Middle frontal gyrus (tissue), 1 donor: ENCODE data around the gene KCNQ1.

ENCODE experiments used
- DNase-seq: peaks from one replicate; pipeline ENCODE4 v3.0.0-alpha.2; 2015; ENCODE audit warnings: low spot score; ENCODE audit errors: extremely low spot score

The KCNQ1 gene

GRCh38 chr11:2644844-2645778 lies 200.3 kb downstream of the KCNQ1 start:
- DNase-seq: no peak

DNA sequence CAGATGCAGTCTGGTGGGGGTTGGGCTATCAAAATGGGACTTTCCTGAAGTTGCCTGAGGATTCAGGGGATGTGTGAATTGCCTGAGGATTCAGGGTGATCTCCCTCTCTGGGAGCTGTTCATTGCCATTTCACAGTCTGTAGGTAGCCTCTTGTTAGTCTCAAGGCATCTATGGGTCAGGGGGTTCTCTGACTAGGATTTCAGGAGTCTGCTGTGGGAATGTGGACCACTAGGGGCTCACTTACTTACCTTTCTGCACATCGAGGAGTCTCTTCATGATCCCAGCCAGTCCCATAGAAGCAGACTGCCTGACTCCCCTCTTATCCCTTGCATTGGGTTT lies 200.9 kb downstream of the KCNQ1 start:
- DNase-seq: no peak

GRCh38 chr11:2647167-2647566 lies 202.4 kb downstream of the KCNQ1 start:
- DNase-seq: no peak

GRCh38 chr11:2647953-2648352 lies 203.1 kb downstream of the KCNQ1 start:
- no peak for DNase-seq

DNA sequence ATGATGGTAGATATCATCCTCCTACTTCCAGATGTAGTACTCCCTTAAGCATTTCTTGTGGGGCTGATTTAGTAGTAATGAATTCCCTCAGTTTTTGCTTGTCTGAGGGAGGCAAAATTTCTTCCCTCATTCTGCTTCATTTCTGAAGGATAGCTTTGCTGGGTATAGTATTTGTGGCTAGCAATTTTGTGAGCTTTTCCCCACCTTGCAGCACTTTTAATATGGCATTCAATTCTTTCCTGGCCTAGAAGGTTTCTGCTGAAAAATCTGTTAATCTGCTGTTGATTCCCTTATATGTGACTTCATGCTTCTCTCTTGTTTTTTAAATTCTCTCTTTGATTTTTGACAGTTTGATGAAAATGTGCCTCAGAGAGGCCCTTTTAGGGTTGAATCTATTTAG lies 204.6 kb downstream of the KCNQ1 start:
- no peak for DNase-seq

DNA sequence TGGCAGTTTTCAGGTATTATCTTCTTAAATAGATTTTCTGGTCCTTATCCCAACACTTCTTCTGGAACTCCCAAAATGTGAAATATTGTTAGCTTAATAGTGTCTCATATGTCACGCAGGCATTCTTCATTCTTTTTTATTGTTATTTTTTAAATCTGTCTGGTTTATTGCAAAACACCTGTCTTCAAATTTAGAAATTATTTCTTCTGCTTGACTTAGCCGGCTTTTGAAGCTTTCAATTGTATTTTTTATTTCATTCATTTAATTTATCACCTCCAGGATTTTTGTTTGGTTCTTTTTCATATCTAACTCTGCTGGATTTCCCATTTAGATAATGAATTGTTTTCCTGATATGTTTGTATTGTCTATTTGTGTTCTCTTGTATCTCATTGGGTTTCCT lies 205.0 kb downstream of the KCNQ1 start:
- no peak for DNase-seq

GRCh38 chr11:2650343-2650867 lies 205.6 kb downstream of the KCNQ1 start:
- DNase-seq: no peak

DNA sequence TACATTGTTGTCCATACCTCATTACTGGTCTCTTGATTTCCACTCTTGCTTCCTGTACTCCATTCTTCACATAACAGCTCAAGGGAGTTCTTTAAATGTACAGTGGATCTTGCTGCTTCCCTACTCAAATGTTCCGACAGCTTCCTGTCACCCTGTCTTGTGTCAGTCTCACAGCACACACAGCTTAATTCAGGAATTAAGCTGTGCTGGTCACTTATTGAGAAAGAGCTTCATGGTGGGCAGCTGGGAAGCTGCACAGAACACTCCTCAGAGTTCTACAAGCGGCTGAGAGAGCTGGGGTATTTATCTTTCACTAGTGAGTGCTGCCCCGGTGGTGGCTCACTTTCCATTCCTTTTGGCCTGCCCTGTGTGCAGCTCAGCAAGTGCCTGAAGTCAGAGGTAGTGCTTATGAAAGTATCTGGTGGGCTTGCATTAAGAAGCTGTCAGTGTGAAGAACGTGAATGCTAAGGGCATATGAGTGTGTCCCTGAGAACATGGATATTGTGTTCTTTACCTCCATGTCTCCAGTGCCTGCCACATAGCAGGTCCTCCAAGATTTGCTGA lies 206.3 kb downstream of the KCNQ1 start:
- DNase-seq: no peak

GRCh38 chr11:2651826-2652271 lies 207.0 kb downstream of the KCNQ1 start:
- no peak for DNase-seq

GRCh38 chr11:2652333-2653197 lies 207.8 kb downstream of the KCNQ1 start:
- DNase-seq: no peak

DNA sequence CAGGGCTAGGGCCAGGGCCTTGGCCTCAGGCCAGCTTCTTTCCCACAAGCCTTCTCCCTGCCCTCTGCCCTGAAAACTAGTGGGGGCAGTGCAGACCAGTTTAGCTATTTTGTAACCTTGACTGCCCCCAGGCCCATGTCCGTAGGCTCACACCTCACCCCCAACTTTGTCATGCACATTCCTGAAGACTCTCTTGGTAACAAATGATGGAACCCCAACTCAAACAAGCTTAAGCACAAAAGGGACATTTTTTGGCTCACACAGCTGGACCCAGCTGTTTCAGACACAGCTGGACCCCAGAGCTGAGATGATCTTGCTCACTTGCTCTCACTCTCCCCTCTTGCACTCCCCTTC lies 208.4 kb downstream of the KCNQ1 start:
- DNase-seq: no peak

DNA sequence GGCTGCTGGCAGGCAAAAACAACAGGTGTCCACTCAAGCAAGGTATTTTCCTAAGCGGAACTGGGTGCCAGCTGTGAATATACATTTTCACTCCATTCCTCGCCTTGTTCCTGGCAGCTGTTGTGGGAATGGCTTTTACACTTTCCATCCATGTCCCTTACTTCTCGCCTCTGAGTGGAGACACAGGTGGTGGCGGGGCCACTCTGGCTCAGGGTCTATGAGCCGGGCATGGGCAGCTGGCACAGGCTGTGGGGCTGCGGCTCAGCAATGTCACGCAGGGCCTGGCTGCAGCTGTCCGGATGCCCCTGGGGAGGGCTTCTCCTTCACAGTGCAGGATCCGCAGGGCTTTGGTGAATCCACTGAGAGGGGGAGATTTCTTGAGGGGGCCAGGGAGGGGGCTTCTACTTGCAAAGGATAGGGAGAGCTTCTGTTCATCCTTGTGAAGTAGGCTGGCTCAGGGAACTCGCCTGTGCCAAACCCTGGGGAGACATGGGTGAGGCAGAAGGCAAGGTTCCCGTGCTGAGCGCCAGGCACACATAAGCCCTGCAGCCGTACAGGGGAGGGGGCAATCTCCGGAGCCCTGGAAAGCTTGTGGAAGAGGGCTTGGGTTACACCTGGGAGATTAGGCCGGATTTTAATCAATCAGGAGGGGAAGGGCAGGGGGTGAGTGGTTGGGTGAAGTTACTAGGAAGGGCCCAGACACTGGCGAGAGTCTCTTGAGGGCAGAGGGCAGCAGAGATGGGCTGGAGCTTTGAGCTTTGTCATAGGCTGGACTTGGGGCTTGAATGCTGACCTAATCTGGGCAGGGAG lies 209.3 kb downstream of the KCNQ1 start:
- DNase-seq: no peak

- no peak for DNase-seq
These were observed 210.4 kb downstream of the KCNQ1 start for GRCh38 chr11:2655016-2655719.

DNA sequence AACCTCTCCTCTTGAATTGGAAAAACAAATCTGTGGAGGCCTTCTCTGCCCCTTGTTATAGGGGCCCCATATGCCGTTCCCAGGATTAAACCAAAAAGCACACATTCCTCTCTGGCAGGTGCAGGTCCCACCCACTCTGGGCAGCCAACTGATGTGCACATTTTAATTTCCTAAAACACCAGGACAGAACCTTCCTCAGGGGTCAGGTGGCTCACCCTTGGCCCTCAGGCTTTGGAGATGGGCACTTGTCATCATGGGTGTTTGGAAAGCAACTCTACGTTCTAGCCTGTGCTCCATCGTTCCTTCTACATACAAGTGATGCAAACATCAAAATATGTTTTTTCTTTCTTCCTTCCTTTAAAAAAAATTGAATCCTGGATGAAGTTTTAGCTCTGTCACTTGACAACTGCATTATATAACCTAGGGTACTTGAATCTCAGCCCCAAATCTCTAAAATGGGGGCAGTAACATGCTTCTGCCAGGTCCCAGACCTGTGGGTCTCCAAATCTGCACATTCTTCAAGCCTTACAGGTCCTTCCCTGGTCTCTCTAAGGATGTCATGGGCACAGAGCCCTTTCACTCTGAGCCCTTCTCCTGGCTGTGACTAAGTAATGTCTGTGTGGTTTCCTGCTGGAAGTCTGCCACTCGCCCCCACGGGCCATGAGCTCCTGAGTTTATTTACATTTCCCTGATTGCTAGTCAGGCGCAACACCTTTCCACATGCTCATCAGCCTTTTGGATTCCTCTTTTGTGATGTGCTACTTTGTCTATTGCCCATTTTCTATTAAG lies 211.2 kb downstream of the KCNQ1 start:
- DNase-seq: no peak

DNA sequence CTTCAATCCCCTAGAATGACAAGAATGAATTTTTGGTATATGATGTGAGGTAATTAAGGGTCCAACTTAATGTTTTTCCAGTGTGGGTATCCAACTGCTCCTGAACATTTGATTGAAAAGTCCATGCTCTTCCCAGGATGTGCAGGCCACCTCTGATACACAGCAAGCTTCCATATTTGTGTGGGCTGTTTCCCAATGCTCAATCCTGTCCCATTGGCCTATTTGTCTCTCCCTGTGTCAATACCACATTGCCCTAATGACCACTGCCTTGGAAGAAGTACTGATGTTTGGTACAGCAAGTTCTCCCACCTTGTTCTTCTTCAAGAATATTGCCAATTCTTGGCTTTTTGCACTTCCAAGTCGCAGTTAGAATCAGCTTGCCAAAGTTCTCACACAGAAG lies 212.1 kb downstream of the KCNQ1 start:
- DNase-seq: no peak

DNA sequence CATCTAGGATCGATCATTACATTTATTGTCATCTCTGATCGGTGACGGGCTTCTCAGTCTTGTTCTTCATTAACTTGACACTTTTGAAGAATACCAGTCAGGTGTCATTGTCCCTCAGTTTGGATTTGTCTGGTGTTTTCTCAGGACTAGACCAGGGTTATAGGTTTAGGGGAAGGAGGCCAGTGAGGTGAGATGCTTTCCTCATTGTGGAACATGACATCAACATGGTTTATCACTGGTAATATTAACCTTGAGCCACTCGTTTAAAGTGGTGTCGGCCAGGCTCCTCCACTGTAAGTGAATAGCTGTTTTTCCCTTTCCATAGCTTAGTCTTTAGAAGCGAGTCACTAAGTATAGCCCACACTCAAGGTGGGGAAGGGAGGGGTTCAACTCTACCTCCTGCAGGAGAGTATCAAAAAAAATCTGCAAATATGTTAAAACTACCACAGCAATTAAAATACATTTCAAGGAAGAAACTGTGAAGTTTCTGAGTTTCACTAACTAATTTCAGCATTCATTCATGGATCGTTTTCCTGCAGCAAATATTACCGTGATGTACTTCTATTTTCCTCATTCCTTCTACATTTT lies 213.0 kb downstream of the KCNQ1 start:
- no peak for DNase-seq

DNA sequence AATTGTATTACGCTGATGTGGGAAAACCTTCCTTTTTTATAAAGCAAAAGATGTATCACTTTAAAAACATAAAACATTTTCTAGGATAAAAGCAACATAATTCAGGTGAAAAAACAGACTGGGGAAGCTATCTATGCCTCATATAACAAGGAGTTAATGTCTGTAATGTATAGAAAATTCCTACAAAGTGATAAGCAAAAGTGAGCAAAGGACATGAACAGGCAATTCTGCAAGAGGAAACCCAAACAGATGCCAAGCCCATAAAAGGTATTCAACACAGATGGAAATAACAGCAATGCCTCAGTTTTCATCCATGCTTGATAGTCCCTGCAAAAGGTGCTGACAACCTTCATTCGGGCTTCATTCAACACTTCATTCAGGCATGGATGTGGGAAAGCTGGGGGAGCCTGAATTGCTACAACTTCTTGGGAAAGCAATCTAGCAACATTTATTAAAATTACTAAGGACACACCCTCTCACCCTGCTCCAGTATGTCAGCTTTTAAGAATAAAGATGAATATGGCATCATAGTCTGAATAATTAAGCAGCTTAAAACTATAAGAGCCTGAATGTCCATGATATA lies 215.6 kb downstream of the KCNQ1 start:
- DNase-seq: no peak

GRCh38 chr11:2661173-2662023 lies 216.6 kb downstream of the KCNQ1 start:
- DNase-seq: no peak
